Neural progenitor cell (in vitro differentiated cells): ENCODE measurements around the gene SULT4A1.

Source experiments
- EZH2phosphoT487 ChIP-seq: fragments of 200-600 bp; sonication (generic); IDR thresholded peaks from 2 replicates; pipeline ENCODE4 v1.6.1; 2017; ENCODE audit warnings: antibody characterized with exemption
- TF ChIP-seq, protein P1 (sequence below): fragments of 200-600 bp; sonication (generic); IDR thresholded peaks from 2 replicates; pipeline ENCODE4 v1.5.1; 2017; ENCODE audit warnings: antibody characterized with exemption, mild to moderate bottlenecking

- TF ChIP-seq, protein P1, sequence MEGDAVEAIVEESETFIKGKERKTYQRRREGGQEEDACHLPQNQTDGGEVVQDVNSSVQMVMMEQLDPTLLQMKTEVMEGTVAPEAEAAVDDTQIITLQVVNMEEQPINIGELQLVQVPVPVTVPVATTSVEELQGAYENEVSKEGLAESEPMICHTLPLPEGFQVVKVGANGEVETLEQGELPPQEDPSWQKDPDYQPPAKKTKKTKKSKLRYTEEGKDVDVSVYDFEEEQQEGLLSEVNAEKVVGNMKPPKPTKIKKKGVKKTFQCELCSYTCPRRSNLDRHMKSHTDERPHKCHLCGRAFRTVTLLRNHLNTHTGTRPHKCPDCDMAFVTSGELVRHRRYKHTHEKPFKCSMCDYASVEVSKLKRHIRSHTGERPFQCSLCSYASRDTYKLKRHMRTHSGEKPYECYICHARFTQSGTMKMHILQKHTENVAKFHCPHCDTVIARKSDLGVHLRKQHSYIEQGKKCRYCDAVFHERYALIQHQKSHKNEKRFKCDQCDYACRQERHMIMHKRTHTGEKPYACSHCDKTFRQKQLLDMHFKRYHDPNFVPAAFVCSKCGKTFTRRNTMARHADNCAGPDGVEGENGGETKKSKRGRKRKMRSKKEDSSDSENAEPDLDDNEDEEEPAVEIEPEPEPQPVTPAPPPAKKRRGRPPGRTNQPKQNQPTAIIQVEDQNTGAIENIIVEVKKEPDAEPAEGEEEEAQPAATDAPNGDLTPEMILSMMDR: no peak
- TF ChIP-seq EZH2phosphoT487: no peak
Observed at GRCh38 chr22:43827926-43828724, 34.2 kb downstream of the SULT4A1 start.
